ENCODE measurements around the gene G6PC3.
"Not testable (repeated sequence)": the region's sequence is repeated elsewhere in the genome, so short reads cannot be mapped to it uniquely, and the experiment has no call there.

Gene G6PC3

DNA sequence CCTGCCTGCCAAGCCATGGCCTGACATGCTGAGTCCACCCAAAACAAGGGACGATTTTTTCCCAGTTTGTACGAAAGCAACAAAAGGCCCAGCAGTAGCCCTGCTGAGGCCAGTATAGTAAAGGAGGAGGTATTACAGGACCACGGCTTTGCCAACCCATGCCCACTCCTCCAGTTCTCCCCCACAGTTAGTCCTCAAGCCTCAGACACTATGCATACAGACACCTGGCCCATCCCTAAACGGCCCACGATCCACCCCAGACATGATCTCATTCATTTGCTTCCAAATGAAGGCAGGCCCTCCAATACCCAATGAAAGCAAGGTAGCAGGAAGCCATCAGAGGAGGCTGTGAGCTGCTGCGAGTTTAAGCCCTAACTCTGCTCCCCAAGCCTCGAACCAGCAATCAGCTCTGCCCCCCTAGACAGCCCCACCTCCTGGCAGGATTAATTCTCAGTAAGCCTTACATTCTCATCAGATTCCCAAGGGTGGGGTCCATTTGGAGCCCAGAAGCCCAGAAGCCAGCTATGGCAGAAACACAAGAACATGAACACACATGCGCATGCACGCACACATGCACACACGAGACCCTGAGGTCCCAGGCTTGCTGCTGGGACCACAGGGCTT lies 48.0 kb downstream of the G6PC3 start:
- no peak for DNase-seq (ENCODE audit: low read depth, low spot score)
- no peak overlapping the region for H3K27ac ChIP-seq

GRCh38 chr17:44119062-44119461 lies 48.5 kb downstream of the G6PC3 start:
- no peak overlapping the region for H3K27ac ChIP-seq
- DNase-seq (ENCODE audit: low read depth, low spot score): no peak

DNA sequence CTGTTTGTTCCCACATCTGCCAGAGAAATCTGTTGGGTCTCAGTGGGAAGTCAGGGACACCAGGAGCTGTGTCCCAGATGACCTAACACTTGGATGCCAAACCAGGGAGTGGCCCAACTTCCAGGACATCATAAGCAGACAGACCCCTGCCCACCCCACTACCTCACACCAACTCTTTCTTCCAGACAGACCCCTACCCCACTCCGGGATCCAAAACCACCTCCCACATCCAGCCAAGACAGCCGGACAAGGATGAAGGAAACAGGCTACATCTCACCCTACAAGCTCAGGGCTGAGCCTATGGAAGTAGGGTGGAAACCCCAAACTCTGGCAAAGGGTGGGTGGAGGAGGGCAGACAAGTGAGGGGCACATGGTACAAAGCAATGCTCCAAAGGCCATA lies 49.3 kb downstream of the G6PC3 start:
- DNase-seq (ENCODE audit: low read depth, low spot score): no peak
- H3K27ac ChIP-seq: no peak overlapping the region

- not testable (repeated sequence) for DNase-seq (ENCODE audit: low read depth, low spot score)
Measured at GRCh38 chr17:44120281-44120680, 49.7 kb downstream of the G6PC3 start.

GRCh38 chr17:44120851-44121605 lies 50.5 kb downstream of the G6PC3 start:
- no peak for DNase-seq (ENCODE audit: low read depth, low spot score)
- H3K27ac ChIP-seq: no peak overlapping the region

More at GRCh38 chr17:44120281-44120680, 49.7 kb downstream of the G6PC3 start:
- not testable (repeated sequence) for H3K27ac ChIP-seq

DNA sequence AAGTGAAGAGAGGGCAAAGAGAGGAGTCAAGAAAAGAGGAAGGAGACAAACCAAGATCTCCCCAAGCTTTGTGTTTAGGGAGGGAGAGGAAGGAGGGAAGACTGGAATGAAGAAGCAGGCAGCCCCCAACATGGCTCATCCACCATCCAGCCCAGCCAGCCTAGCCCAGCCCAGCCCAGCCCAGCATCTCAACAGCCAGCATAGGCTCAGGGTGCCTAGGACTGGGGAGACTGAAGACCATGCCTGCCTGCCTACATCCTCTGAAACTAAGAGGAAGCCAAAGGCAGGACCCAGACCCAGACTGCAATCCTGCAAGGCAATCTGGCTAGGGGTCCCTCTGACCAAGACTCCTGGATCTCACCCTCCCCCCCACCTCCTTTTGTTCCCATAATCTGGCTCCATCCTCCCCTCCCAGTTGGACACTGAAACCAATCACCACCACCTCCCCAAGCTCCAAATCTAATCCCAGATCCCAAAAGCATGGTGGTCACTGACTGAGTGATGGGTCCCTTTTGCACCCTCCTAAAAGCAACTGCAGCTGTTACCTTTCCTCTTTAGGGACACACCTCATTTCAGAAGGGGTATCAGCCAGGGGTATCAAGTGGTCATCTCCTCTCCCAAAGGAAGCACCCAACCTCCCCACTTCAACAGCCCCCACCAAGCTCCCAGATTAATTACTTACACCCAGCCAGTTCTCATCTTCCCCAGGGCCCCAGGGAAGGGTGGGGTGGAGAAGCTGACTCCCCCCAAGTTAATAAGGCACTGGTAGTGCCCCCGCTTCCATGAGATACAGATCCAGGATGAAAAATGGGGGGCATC lies 51.7 kb downstream of the G6PC3 start:
- DNase-seq (ENCODE audit: low read depth, low spot score): no peak
- no peak overlapping the region for H3K27ac ChIP-seq

GRCh38 chr17:44122816-44123355 lies 52.4 kb downstream of the G6PC3 start:
- no peak for DNase-seq (ENCODE audit: low read depth, low spot score)
- H3K27ac ChIP-seq: no peak overlapping the region

DNA sequence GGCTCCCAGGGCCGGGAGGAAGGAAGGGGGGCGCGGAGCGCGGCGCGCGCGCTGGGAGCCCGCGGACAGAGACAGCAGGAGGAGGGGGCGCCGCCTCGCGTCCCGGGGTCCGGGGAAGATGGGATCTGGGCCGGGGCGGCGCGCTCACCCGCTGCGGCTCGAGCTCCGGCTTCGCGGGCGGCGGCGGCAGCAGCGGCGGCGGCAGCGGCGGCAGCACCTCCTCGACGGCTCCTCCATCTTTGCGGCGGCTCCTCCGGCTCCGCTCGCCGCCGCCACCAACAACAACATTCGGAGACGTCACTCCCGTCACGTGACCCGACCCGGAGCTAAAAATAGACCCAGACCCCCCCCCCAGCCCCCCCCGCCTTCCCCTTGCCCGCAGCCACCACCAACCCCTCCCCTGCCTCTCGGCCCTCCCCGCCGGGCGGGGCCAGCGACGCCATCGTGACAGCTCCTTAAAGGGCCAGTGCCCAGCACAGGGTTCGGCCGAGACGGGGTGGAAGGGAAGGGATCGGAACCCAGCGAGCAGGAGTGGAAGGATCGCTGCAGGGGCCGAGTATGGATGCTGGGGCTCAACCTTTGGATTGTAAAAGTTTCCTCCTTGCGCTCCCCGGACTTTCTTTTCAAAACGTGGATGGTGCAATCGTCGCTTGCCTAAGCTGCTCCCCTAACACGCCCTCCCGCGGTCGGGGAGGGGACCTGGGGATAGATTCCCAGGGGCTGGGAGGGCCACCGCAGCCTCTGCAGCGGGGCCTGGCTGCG lies 53.0 kb downstream of the G6PC3 start, which contains the start of gene HDAC5:
Gene HDAC5 (minus strand): TSS at position 286 of the 762 bp plus-strand sequence. CDS start 6,126 bp downstream, outside the sequence.
- peak; percentile 58 for DNase-seq (ENCODE audit: low read depth, low spot score)
- H3K27ac ChIP-seq: peak within 1 kb of the TSS; percentile 84

- peak overlapping the region; percentile 84 for H3K27ac ChIP-seq
- no peak for DNase-seq (ENCODE audit: low read depth, low spot score)
Measured at GRCh38 chr17:44124118-44124438, 53.5 kb downstream of the G6PC3 start.

Measured in epithelial cell of prostate (primary cell).